Smooth muscle cell of the umbilical artery (primary cell): ENCODE results near the gene TSPAN10. TPM values are rescaled to one million over a fixed set of nuclear protein-coding genes. Genes with fewer than 3 reads are reported as not detected.

Experiments
- total RNA-seq: library from RNA; depleted of rRNA; stranded (reverse); fragments of >200 nt; gene quantifications from 2 replicates; pipeline ENCODE4 v1.2.3, GENCODE V29; 2014

The TSPAN10 gene
- total RNA-seq, result 2.1 and 3.6 TPM in 2 replicates

DNA sequence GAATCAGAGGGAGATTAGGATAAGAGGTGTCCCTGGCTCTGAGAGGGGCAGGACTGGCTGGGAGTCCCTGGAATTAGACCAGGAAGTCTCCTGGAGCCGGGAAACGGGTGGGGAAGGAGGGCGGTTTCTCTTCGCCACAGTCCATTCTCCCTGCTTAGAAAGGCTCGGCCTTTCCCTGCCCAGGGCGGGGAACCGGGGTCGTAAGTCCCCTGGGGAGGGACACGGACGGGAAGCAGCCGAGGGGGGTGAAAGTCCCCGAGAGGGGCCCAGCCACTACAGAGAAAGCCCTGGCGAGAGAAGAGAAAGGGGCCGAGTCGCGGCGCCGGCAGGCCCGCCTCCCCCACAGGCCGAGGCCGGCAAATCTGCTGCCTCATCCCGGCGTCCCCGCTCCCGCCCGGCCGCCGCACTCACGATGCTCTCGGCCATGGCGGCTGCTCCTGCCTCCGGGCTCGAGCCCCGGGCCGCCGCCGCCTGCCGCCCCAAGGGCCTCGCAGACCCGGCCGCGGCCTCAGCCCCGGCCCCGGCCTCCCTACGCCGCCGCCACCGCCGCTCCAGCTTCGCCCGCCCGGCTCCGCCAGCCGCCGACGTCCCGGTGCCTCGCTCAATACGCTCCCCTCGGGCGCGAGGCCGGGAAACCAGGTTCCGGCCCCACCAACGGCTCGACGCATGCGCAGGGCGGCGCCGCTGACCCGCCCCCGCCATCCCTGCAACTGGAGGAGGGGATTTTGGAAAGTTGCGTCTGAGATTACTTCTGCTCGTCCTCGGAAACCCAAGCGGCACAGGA lies at the start of gene TSPAN10, which contains the start of gene NPLOC4:
TSS of gene TSPAN10 (plus strand) at position 692 of the 784 bp plus-strand sequence. CDS start 5,217 bp downstream, outside the sequence.
TSS of gene NPLOC4 (minus strand) at position 608 of the 784 bp plus-strand sequence. CDS start at position 426, 182 bp downstream.

GRCh38 chr17:81656118-81656743 lies 19.2 kb downstream of the TSPAN10 start, which contains the start of gene PDE6G:
Gene PDE6G, minus strand, starts transcription at chr17:81656542. Its CDS starts 3,237 bp downstream, at chr17:81653305.

GRCh38 chr17:81666342-81667191 lies 29.6 kb downstream of the TSPAN10 start, which contains the start of the genes CCDC137 and OXLD1:
Gene CCDC137, plus strand, starts transcription at chr17:81666737. Its CDS starts 30 bp downstream, at chr17:81666767.
Gene OXLD1, minus strand, starts transcription at chr17:81666605. Its CDS starts 28 bp downstream, at chr17:81666577.

DNA sequence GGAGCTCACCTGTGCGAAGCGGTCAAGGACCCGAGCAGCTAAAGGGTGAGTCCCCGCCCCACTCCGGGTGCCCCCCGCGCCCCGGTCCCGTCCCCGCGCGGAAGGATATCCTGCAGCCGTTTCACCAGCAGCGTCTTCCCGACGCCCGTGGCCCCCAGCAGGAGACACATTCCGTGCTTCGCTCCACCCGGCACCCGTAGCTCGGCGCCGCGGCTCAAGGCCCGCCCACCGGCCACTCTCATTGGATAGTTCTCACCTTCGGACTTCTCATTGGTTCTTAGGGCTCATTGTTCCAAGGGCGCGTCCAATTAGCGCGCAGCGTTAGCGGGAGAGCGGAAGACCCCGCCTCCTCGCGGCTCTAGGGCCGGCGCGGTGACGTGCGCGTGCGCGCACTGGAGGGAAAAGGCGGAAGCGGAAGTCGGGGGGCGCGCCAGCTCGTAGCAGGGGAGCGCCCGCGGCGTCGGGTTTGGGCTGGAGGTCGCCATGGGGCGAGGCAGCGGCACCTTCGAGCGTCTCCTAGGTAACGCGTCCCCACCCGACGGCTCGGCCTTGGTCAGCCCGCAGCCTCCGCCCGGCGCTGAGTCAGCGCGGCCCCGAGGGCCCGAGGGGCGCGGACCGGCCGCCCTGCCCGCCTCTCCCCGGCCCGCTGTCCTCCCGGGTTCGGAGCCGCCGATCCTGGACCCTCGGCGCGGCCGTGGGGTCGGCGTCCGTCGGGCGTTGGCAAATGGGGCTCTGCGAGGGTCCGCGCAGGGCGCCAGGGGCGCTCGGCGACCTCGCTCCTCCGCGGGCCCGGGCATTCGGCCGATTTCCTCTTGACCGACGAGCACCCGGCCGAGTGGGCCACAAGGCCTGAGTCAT lies 46.8 kb downstream of the TSPAN10 start, which contains the start of the genes ARL16 and HGS:
TSS of gene ARL16 (minus strand) at position 214 of the 858 bp plus-strand sequence. CDS start at position 170, 44 bp downstream.
TSS of gene HGS (plus strand) at position 428 of the 858 bp plus-strand sequence. CDS start at position 484, 56 bp downstream.

Other genes starting within 250 kb of the TSPAN10 start
- 3.0 and 9.0 TPM in 2 replicates for gene BAHCC1, start 241.7 kb upstream of the TSPAN10 start, total RNA-seq
- 6,408 and 8,170 TPM in 2 replicates for gene ACTG1, start 124.4 kb upstream of the TSPAN10 start, total RNA-seq
- 1.2 and 2.7 TPM in 2 replicates for gene FSCN2, start 108.8 kb upstream of the TSPAN10 start, total RNA-seq
- gene FAAP100, start 84.8 kb upstream of the TSPAN10 start, total RNA-seq, result 14.6 and 27.2 TPM in 2 replicates
- gene NPLOC4, start 84 bp upstream of the TSPAN10 start, total RNA-seq, result 94.1 and 131 TPM in 2 replicates
- gene PDE6G, start 19.3 kb downstream of the TSPAN10 start, total RNA-seq, result not detected in 2 replicates
- gene OXLD1, start 29.4 kb downstream of the TSPAN10 start, total RNA-seq, result 18.4 and 37.1 TPM in 2 replicates
- 5.3 and 11.0 TPM in 2 replicates for gene CCDC137, start 29.5 kb downstream of the TSPAN10 start, total RNA-seq
- gene ARL16, start 46.6 kb downstream of the TSPAN10 start, total RNA-seq, result 17.8 and 19.4 TPM in 2 replicates
- gene HGS, start 46.8 kb downstream of the TSPAN10 start, total RNA-seq, result 73.6 and 138 TPM in 2 replicates
- gene MRPL12, start 66.2 kb downstream of the TSPAN10 start, total RNA-seq, result 4.2 and 7.8 TPM in 2 replicates
- gene SLC25A10, start 75.1 kb downstream of the TSPAN10 start, total RNA-seq, result 8.0 and 10.5 TPM in 2 replicates
- not detected in 2 replicates for gene GCGR, start 167.0 kb downstream of the TSPAN10 start, total RNA-seq
- gene MCRIP1, start 196.1 kb downstream of the TSPAN10 start, total RNA-seq, result 82.5 and 97.7 TPM in 2 replicates
- 0.09 TPM in 1 of 2 replicates, not detected in the other for gene PPP1R27, start 197.9 kb downstream of the TSPAN10 start, total RNA-seq
- 2,852 and 4,180 TPM in 2 replicates for gene P4HB, start 223.3 kb downstream of the TSPAN10 start, total RNA-seq
- gene ARHGDIA, start 234.1 kb downstream of the TSPAN10 start, total RNA-seq, result 120 and 379 TPM in 2 replicates